Measurements from ENCODE around the gene B4GALNT4.

B4GALNT4 gene

GRCh38 chr11:413120-414081 lies 44.1 kb downstream of the B4GALNT4 start:
- Histone ChIP-seq H3K9me3 (no peaks in the 10 kb centered on the region), H3K4me1 (ENCODE audit: control insufficient read depth in 1 of 2, insufficient read depth in 1 of 2, low read depth in 1 of 2, low read length in 1 of 2) (peaks cover 33 to 38% of the 10 kb centered on the region in 2 experiments), H3K4me3 (ENCODE audit: low read depth in 1 of 2, low read length in 1 of 2) (no peak overlapping the region), H3K36me3 (no peaks in the 10 kb centered on the region), H3K27ac (no peak overlapping the region), H3K27me3 (peaks cover 27% of the 10 kb centered on the region)
- TF ChIP-seq CTCF (IDR thresholded peaks at IDR 0.05) = no peak

- Histone ChIP-seq H3K36me3 (no peaks in the 10 kb centered on the region), H3K4me1 (ENCODE audit: control insufficient read depth in 1 of 2, insufficient read depth in 1 of 2, low read depth in 1 of 2, low read length in 1 of 2) (peaks cover 33 to 38% of the 10 kb centered on the region in 2 experiments), H3K9me3 (no peaks in the 10 kb centered on the region), H3K27me3 (peaks cover 36% of the 10 kb centered on the region), H3K4me3 (ENCODE audit: low read depth in 1 of 2, low read length in 1 of 2) (peak overlapping the region in 1 of 2 experiments; percentile 0), H3K27ac (no peak overlapping the region)
- TF ChIP-seq CTCF (IDR thresholded peaks at IDR 0.05) = no peak
Measured at GRCh38 chr11:414318-414857, 45.1 kb downstream of the B4GALNT4 start.

GRCh38 chr11:415640-416041 lies 46.3 kb downstream of the B4GALNT4 start:
- Histone ChIP-seq H3K36me3 (no peaks in the 10 kb centered on the region), H3K27me3 (peaks cover 48% of the 10 kb centered on the region), H3K27ac (no peak overlapping the region), H3K9me3 (no peaks in the 10 kb centered on the region), H3K4me1 (ENCODE audit: control insufficient read depth in 1 of 2, insufficient read depth in 1 of 2, low read depth in 1 of 2, low read length in 1 of 2) (peaks cover 33 to 38% of the 10 kb centered on the region in 2 experiments), H3K4me3 (ENCODE audit: low read depth in 1 of 2, low read length in 1 of 2) (peak overlapping the region in 1 of 2 experiments; percentile 0)
- no peak for TF ChIP-seq CTCF (IDR thresholded peaks at IDR 0.05)

GRCh38 chr11:416051-416756 lies 46.9 kb downstream of the B4GALNT4 start:
- peak overlapping the region; percentile 51 to 65 for H3K4me3 ChIP-seq (ENCODE audit: low read depth in 1 of 2, low read length in 1 of 2)
- H3K4me1 ChIP-seq (ENCODE audit: control insufficient read depth in 1 of 2, insufficient read depth in 1 of 2, low read depth in 1 of 2, low read length in 1 of 2) = peaks cover 33 to 38% of the 10 kb centered on the region in 2 experiments
- peaks cover 52% of the 10 kb centered on the region for H3K27me3 ChIP-seq
- TF ChIP-seq CTCF (IDR thresholded peaks at IDR 0.05) = no peak
- H3K36me3 ChIP-seq = no peaks in the 10 kb centered on the region
- no peaks in the 10 kb centered on the region for H3K9me3 ChIP-seq
- H3K27ac ChIP-seq = no peak overlapping the region

- TF ChIP-seq CTCF (IDR thresholded peaks at IDR 0.05) = no peak
- H3K36me3 ChIP-seq = no peaks in the 10 kb centered on the region
- no peaks in the 10 kb centered on the region for H3K9me3 ChIP-seq
- H3K27ac ChIP-seq = no peak overlapping the region
- H3K27me3 ChIP-seq = peaks cover 52% of the 10 kb centered on the region
- peak overlapping the region; percentile 51 to 65 for H3K4me3 ChIP-seq (ENCODE audit: low read depth in 1 of 2, low read length in 1 of 2)
- H3K4me1 ChIP-seq (ENCODE audit: control insufficient read depth in 1 of 2, insufficient read depth in 1 of 2, low read depth in 1 of 2, low read length in 1 of 2) = peaks cover 33 to 38% of the 10 kb centered on the region in 2 experiments
Measured at GRCh38 chr11:416757-417621, 47.7 kb downstream of the B4GALNT4 start.
